K562 (cell line): Measurements from ENCODE around the gene ZDHHC8. TPM values are rescaled to one million over a fixed set of nuclear protein-coding genes. Genes with fewer than 3 reads are reported as not detected.

Source experiments
- BRD4 ChIP-seq: fragments of 200-600 bp; sonication (generic); IDR thresholded peaks from 2 replicates; pipeline ENCODE4 v1.6.1; 2017; ENCODE audit warnings: inconsistent platforms
- GTF2E2 ChIP-seq: fragments of 200-800 bp; sonication (Bioruptor generic); IDR thresholded peaks from 2 replicates; pipeline ENCODE4 v1.6.1; 2016; ENCODE audit warnings: missing genetic modification characterization, missing compliant biosample characterization
- HDAC1 ChIP-seq, 2 experiments: fragments of 450-650 bp; IDR thresholded peaks; 2 replicates each; pipeline ENCODE4 v1.6.1; 2016 to 2017; ENCODE audit warnings: inconsistent platforms in 1 of 2, mild to moderate bottlenecking in 1 of 2, moderate library complexity in 1 of 2
- KDM5B ChIP-seq: fragments of 200-600 bp; sonication (generic); IDR thresholded peaks from 2 replicates; pipeline ENCODE4 v1.6.1; 2012; ENCODE audit warnings: low read depth, mild to moderate bottlenecking, moderate library complexity, low read length, control low read depth, inconsistent platforms; ENCODE audit not compliant: insufficient replicate concordance
- KLF16 ChIP-seq: IDR thresholded peaks from 2 replicates; pipeline ENCODE4 v1.6.1; 2016; ENCODE audit warnings: antibody characterized with exemption
- MEF2D ChIP-seq: conservative IDR thresholded peaks from 2 replicates; pipeline ENCODE4 v1.6.1; 2016; ENCODE audit warnings: low read depth, missing genetic modification characterization, missing compliant biosample characterization
- POLR2A ChIP-seq: fragments of 450-650 bp; conservative IDR thresholded peaks from 2 replicates; pipeline ENCODE4 v1.6.1; 2016
- RBBP5 ChIP-seq: fragments of 200-600 bp; sonication (generic); IDR thresholded peaks from 2 replicates; pipeline ENCODE4 v1.6.1; 2012; ENCODE audit warnings: borderline replicate concordance, mild to moderate bottlenecking, low read length, control low read depth, inconsistent platforms; ENCODE audit not compliant: insufficient read depth, poor library complexity, severe bottlenecking
- RBM14 ChIP-seq: fragments of 200-400 bp; formaldehyde crosslinking; IDR thresholded peaks from 2 replicates; pipeline ENCODE4 v1.6.1; 2018; ENCODE audit warnings: low read depth, mild to moderate bottlenecking, low read length, moderate library complexity, borderline replicate concordance; ENCODE audit not compliant: insufficient read depth
- SFPQ ChIP-seq: fragments of 200-400 bp; formaldehyde crosslinking; IDR thresholded peaks from 2 replicates; pipeline ENCODE4 v1.6.1; 2017; ENCODE audit warnings: mild to moderate bottlenecking, low read depth, low read length, moderate library complexity
- TAF15 ChIP-seq: fragments of 200-400 bp; formaldehyde crosslinking; IDR thresholded peaks from 2 replicates; pipeline ENCODE4 v1.6.1; 2017; ENCODE audit warnings: mild to moderate bottlenecking, low read depth, low read length, moderate library complexity
- ZNF146 ChIP-seq: IDR thresholded peaks from one replicate; pipeline ENCODE4 v1.6.1; 2018; ENCODE audit warnings: missing compliant biosample characterization; ENCODE audit not compliant: unreplicated experiment
- ZNF277 ChIP-seq: fragments of 250-450 bp; sonication (Bioruptor Pico); IDR thresholded peaks from 2 replicates; pipeline ENCODE4 v1.8.0; 2022; ENCODE audit warnings: inconsistent platforms, mild to moderate bottlenecking, moderate library complexity, borderline replicate concordance
- ZNF408 ChIP-seq: fragments of 250-450 bp; sonication (Bioruptor Pico); IDR thresholded peaks from 2 replicates; pipeline ENCODE4 v1.4.0; 2020; ENCODE audit warnings: low read depth, mild to moderate bottlenecking, moderate library complexity
- ZNF707 ChIP-seq: fragments of 250-450 bp; sonication (Bioruptor Pico); conservative IDR thresholded peaks from 2 replicates; pipeline ENCODE4 v1.8.0; 2022; ENCODE audit warnings: inconsistent platforms, mild to moderate bottlenecking, moderate library complexity
- polyA plus RNA-seq, 8 experiments: library from polyadenylated mRNA; depleted of rRNA in 4 of 8; stranded (reverse) in 5 of 8; unstranded in 3 of 8; fragments of >200 nt; fragmentation: Nextera tagmentation in 2 of 8; fragmentation: Illumina TruSeq in 1 of 8; extraction: Ambion mirVana in 2 of 8; extraction: Trizol in 1 of 8; gene quantifications; 2 replicates each; pipeline versions ENCODE4 v1.2.1 to v1.2.3, GENCODE V29; 2011 to 2014; ENCODE audit warnings: inconsistent platforms in 1 of 8, missing spikeins in 1 of 8
- total RNA-seq, 7 experiments: library from RNA; depleted of rRNA in 6 of 7; stranded (reverse); fragments of >200 nt in 6 of 7; fragmentation: Illumina TruSeq in 2 of 7; extraction: Trizol in 2 of 7; gene quantifications; 2 replicates each; pipeline versions ENCODE4 v1.2.1 to v1.2.3, GENCODE V29; 2011 to 2021; ENCODE audit warnings: low replicate concordance in 1 of 7
- TF ChIP-seq, protein P1 (sequence below), 3 experiments: fragments of 200-800 bp in 1 of 3; fragments of 250-450 bp in 1 of 3; fragments of 450-650 bp in 1 of 3; sonication (Bioruptor Pico) in 1 of 3; sonication (Bioruptor generic) in 1 of 3; formaldehyde crosslinking in 1 of 3; IDR thresholded peaks; 2 replicates each; pipeline versions ENCODE4 v1.6.1 to v1.8.0; 2016 to 2022; ENCODE audit warnings: mild to moderate bottlenecking in 2 of 3, missing genetic modification characterization in 2 of 3, missing compliant biosample characterization in 1 of 3, moderate library complexity in 1 of 3

ZDHHC8 gene
- total and polyA plus RNA-seq, 9 of the 15 experiments (the other 6 are each of a cell fraction or from before 2014, with no cell fraction given) = 0.04 to 109 (median 16.4) TPM

DNA sequence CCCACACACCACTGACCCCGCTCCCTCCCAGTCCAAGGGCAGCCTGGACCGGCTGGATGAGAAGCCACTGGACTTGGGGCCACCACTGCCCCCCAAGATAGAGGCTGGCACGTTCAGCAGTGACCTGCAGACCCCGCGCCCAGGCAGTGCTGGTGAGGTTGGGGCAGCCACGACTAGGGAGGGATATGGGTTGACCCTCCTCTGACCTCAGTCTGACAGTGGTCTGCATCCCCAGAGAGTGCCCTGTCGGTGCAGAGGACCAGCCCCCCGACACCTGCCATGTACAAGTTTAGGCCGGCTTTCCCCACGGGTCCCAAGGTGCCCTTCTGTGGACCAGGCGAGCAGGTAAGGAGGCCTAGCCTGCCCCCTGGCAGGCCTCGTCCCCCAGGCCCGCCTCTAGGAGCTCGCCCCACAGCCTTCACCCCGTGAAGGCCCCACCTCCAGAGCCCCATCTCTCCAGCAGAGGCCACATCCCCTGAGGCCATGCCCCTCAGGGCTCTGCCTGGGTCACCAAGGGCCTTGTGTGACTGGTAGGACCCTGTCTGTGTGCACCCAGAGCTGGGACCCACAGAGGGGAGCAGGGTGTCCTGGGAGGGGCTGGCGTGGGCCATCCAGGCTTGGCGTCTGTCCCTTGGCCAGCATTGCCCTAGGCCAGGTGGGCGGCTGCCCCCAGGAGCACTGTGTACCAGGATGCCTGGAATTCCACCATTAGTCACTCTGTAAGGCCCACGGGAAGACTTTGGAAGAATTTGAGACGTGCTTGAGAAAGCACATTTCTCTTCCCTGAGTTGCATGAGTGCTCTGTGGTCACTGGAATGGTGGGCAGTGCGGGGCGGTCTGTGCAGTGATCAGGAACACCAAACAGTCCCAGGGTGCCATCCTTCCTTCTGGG lies 9.8 kb downstream of the ZDHHC8 start (continued):
- TF ChIP-seq POLR2A (no peak), ZNF146 (CRISPR knock-in tag) (no peak), BRD4 (no peak), KLF16 (no peak), RBBP5 (peak; percentile 44), ZNF277 (CRISPR knock-in tag) (0 out of 2 replicates have a peak, but pooled peaks have one; percentile 51), GTF2E2 (no peak), SFPQ (no peak), MEF2D (no peak), ZNF707 (CRISPR knock-in tag) (0 out of 2 replicates have a peak, but pooled peaks have one; percentile 23), KDM5B (peak; percentile 4), HDAC1 (IDR thresholded peaks at IDR 0.05) (no peak), TAF15 (0 out of 2 replicates have a peak, but pooled peaks have one; percentile 42), RBM14 (0 out of 2 replicates have a peak, but pooled peaks have one; percentile 73), ZNF408 (CRISPR knock-in tag) (peak; percentile 49; the same call in 1 of the 2 replicates)
- TF ChIP-seq, protein P1, sequence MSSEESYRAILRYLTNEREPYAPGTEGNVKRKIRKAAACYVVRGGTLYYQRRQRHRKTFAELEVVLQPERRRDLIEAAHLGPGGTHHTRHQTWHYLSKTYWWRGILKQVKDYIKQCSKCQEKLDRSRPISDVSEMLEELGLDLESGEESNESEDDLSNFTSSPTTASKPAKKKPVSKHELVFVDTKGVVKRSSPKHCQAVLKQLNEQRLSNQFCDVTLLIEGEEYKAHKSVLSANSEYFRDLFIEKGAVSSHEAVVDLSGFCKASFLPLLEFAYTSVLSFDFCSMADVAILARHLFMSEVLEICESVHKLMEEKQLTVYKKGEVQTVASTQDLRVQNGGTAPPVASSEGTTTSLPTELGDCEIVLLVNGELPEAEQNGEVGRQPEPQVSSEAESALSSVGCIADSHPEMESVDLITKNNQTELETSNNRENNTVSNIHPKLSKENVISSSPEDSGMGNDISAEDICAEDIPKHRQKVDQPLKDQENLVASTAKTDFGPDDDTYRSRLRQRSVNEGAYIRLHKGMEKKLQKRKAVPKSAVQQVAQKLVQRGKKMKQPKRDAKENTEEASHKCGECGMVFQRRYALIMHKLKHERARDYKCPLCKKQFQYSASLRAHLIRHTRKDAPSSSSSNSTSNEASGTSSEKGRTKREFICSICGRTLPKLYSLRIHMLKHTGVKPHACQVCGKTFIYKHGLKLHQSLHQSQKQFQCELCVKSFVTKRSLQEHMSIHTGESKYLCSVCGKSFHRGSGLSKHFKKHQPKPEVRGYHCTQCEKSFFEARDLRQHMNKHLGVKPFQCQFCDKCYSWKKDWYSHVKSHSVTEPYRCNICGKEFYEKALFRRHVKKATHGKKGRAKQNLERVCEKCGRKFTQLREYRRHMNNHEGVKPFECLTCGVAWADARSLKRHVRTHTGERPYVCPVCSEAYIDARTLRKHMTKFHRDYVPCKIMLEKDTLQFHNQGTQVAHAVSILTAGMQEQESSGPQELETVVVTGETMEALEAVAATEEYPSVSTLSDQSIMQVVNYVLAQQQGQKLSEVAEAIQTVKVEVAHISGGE (CRISPR knock-in tag; IDR thresholded peaks at IDR 0.05) = peak in 1 of 3 experiments; percentile 14; a peak in 1 of 6 replicates
